Measurements from ENCODE around the gene KIFAP3. TPM values are rescaled to one million over a fixed set of nuclear protein-coding genes. Genes with fewer than 3 reads are reported as not detected.

The KIFAP3 gene
- total RNA-seq, 1 donor from 2014 or later, result 35.1 TPM

DNA sequence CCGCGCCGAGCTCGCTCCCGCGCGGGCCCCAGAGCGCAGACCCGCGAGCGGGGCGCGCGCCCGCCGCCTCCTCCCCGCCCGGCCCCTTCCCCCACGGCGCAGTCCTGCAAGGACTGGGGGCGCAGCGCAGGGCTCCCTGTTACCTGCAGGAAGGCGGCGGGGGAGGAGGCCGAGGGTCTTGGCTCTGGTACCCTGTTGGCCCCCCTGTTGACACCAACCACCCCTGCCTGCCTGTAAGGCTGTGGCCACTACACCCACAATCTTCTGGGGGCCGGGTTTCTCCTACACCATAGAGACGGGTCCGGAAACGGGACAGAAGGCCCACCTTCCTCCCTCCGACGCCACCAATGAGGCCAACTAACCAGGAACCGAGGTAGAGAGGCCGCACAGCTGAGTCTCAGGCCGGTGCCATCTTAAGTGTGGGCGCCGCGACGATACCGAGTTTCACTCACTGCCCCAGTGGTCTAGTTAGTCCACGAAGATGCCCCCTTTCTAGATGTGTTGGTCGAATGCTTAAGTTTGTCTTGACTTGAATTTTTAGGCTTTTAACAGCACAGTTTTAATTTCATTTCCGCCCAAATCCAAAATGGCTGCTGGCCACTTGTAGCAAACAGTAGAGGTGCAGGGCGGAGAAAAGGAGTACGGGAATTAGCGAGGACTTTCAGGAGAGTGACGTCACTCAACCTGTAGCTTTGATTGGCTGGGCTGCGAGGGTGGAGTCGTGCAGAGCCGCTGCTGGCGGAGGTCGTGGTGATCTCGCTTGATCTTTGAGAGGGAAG is 180.7 kb downstream of the KIFAP3 start, which contains the start of gene SCYL3:
SCYL3 (minus strand) TSS at position 252 of the 779 bp plus-strand sequence. CDS start 5,056 bp downstream, outside the sequence.
- H3K36me3 Mint-ChIP-seq (ENCODE audit: unreplicated experiment), result no peaks in the 10 kb centered on the region
- peak within 1 kb of the TSS; percentile 80 for H3K4me3 Mint-ChIP-seq (ENCODE audit: unreplicated experiment)
- peak within 1 kb of the TSS; percentile 99 for H3K27ac Mint-ChIP-seq (ENCODE audit: unreplicated experiment)
- H3K4me1 Mint-ChIP-seq (ENCODE audit: unreplicated experiment), result peaks cover 31% of the 10 kb centered on the region
- H3K9me3 Mint-ChIP-seq (ENCODE audit: unreplicated experiment), result no peaks in the 10 kb centered on the region
- TF ChIP-seq, protein P1, sequence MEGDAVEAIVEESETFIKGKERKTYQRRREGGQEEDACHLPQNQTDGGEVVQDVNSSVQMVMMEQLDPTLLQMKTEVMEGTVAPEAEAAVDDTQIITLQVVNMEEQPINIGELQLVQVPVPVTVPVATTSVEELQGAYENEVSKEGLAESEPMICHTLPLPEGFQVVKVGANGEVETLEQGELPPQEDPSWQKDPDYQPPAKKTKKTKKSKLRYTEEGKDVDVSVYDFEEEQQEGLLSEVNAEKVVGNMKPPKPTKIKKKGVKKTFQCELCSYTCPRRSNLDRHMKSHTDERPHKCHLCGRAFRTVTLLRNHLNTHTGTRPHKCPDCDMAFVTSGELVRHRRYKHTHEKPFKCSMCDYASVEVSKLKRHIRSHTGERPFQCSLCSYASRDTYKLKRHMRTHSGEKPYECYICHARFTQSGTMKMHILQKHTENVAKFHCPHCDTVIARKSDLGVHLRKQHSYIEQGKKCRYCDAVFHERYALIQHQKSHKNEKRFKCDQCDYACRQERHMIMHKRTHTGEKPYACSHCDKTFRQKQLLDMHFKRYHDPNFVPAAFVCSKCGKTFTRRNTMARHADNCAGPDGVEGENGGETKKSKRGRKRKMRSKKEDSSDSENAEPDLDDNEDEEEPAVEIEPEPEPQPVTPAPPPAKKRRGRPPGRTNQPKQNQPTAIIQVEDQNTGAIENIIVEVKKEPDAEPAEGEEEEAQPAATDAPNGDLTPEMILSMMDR (IDR thresholded peaks at IDR 0.05), result no peak
- DNase-seq (ENCODE audit: extremely low spot score, unreplicated experiment), result peak; percentile 96
- peaks cover 14% of the 10 kb centered on the region for H3K27me3 Mint-ChIP-seq (ENCODE audit: unreplicated experiment)

DNA sequence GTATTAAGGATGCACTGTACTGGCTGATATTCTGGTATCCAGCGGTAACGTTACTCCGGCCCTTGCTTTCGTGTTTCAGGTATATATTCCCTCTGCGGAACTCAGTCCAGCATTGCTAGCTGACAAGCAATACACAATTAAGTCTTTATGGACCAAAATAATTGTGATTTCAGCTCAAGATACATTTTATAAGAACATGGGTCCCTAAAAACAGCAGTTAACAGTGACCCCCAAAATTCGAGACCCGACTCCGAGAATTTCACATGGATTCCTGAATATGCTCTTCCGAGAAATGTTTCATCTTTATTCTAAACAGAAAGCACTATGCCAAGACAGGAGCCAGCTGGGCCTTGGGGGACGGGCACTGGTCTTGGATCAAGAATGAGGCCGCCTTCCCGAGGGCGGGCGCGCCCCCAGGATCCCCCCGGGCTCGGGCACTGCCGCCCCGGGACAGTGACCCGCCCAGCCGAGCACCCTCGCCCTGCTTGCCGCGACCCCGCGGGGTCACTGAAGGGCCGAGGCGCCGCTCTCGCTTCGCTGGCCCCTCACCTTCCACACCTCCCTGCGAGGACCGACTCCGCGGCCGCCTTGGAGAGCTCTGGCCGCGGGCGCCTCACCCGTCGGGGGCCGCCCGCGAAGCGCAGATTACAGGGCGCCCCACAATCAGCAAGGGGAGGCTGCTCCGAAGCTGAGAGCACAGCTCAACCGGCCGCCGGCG is 181.4 kb downstream of the KIFAP3 start:
- peaks cover 31% of the 10 kb centered on the region for H3K4me1 Mint-ChIP-seq (ENCODE audit: unreplicated experiment)
- peak overlapping the region; percentile 73 for H3K27ac Mint-ChIP-seq (ENCODE audit: unreplicated experiment)
- peaks cover 2% of the 10 kb centered on the region for H3K36me3 Mint-ChIP-seq (ENCODE audit: unreplicated experiment)
- peak overlapping the region; percentile 80 for H3K4me3 Mint-ChIP-seq (ENCODE audit: unreplicated experiment)
- no peaks in the 10 kb centered on the region for H3K9me3 Mint-ChIP-seq (ENCODE audit: unreplicated experiment)
- peak; percentile 85 for DNase-seq (ENCODE audit: extremely low spot score, unreplicated experiment)
- H3K27me3 Mint-ChIP-seq (ENCODE audit: unreplicated experiment), result peaks cover 7% of the 10 kb centered on the region
- TF ChIP-seq, protein P1 (IDR thresholded peaks at IDR 0.05), result no peak

DNA sequence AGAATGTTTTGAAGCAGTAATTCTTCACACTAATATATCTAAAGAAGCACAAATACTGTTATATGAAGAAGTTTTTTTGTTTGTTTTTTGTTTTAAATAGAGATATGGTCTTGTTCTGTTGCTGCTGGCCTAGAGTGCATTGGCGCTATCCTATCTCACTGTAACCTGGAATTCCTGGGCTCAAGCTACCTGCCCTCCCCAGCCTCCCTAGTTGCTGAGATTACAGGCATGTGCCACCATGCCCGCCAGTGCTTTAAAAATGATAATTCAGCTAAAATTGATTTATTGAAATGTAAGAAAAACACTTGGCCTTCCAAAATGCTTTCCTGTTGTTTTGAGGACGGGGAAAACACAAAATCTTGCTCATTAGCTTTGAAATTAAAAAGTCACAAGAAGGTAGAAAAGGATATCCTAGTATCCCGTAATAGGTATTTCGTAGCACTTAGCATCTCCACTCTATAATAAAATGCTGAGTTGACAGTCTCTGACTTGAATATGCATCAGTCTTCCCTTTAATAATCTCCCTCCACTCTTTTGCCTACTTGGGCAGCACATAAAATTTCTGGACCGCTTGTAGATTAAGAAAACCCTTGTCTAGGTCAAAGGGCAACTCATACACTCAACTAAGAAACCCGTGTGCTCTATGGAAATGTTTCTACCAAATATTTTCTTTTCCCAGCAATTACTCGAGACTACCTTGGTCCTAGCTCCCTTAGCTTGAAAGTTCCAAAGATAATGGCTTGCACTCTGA is 182.1 kb downstream of the KIFAP3 start:
- H3K4me3 Mint-ChIP-seq (ENCODE audit: unreplicated experiment), result peak overlapping the region; percentile 80
- H3K9me3 Mint-ChIP-seq (ENCODE audit: unreplicated experiment), result no peaks in the 10 kb centered on the region
- H3K27ac Mint-ChIP-seq (ENCODE audit: unreplicated experiment), result peak overlapping the region; percentile 73
- no peak for DNase-seq (ENCODE audit: extremely low spot score, unreplicated experiment)
- peaks cover 5% of the 10 kb centered on the region for H3K36me3 Mint-ChIP-seq (ENCODE audit: unreplicated experiment)
- peaks cover 4% of the 10 kb centered on the region for H3K27me3 Mint-ChIP-seq (ENCODE audit: unreplicated experiment)
- TF ChIP-seq, protein P1 (IDR thresholded peaks at IDR 0.05), result no peak
- peaks cover 31% of the 10 kb centered on the region for H3K4me1 Mint-ChIP-seq (ENCODE audit: unreplicated experiment)

DNA sequence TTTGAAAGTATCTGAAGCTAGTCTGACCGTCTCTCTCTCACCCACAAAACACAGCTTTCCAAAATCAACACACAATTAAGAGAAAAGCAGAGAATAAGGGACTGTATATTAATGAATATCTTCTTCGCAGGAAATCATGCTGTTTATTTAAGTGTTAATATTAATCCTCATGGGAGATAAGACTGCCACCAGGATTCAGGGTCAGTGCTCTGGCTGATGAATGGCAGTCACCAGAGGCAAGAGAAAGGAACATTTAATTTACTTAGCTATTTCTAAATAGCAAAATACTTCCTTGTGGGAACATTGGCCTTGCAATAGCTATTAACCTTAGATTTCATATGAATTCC is 183.0 kb downstream of the KIFAP3 start:
- Mint-ChIP-seq H3K4me3 (ENCODE audit: unreplicated experiment) (peak overlapping the region; percentile 7), H3K27me3 (ENCODE audit: unreplicated experiment) (peaks cover 2% of the 10 kb centered on the region), H3K36me3 (ENCODE audit: unreplicated experiment) (peaks cover 7% of the 10 kb centered on the region), H3K4me1 (ENCODE audit: unreplicated experiment) (peaks cover 31% of the 10 kb centered on the region), H3K9me3 (ENCODE audit: unreplicated experiment) (no peaks in the 10 kb centered on the region), H3K27ac (ENCODE audit: unreplicated experiment) (peak overlapping the region; percentile 29)
- no peak for DNase-seq (ENCODE audit: extremely low spot score, unreplicated experiment)
- TF ChIP-seq, protein P1 (IDR thresholded peaks at IDR 0.05), result no peak
